GM18520 (cell line): ENCODE data around the gene JAZF1.

Experiments used
- ATAC-seq: cut with Tn5 transposase; IDR thresholded peaks from one replicate; pipeline ENCODE4 v1.9.1; 2021; ENCODE audit not compliant: unreplicated experiment

JAZF1 gene

DNA sequence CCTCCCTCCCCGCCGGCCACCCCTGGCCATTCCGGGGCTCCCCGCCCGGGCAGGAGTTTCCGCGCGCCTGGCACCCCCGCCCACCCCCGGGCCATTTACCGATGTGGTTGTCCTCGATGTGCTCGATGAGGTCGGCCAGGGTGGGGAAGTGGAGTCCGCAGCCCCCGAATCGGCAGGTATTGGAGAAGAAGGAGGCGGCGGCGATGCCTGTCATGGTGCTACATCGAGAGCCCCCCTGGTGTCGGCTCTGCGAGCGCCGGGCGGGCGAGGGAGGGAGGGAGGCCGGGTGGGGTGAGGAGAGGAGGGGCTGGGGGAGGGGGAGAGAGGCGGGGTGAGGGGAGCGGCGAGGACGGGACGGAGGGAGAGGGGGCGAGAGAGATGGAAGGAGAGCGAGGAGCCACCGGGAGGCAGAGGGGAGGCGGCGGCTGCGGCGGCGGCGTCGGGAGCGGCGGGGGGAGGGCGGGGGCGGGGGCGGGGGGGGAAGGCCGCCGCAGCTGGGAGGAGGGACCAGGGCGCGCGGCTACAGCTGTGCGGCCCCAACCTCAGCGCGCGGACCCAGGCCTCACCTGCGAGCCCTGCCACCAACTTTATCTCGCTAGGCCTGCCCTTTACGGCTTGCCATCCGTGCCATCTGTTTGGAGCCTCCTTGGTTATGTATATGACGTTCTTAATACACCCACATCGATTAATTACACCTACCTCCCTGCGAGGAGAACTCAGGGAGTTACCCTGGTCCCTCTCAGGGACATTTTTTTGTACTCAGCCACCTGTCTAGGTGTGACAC lies at the start of gene JAZF1:
Gene JAZF1, minus strand, starts transcription at position 432 of the 784 bp plus-strand sequence.
- ATAC-seq: no peak

DNA sequence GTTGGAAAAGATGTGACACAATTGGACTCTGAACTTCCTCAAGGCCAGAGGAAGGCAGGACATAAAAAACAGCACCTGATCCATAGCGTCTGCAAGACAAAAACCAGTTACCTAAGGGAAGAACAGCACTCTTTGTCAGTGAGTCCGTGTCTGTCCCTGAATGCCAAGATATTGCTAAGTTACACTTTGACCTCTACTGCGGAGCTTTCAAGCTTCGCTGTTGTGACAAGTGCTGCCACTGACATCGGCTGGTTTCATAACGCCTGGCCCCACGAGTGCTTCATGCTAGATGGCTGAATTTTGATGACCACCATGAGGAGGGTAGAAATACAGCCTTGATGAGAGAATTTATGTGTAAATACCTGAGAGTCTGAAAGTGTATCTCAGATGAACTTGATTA lies 49.7 kb upstream of the JAZF1 start:
- ATAC-seq: no peak

- no peak for ATAC-seq
Observed at GRCh38 chr7:28228396-28228795, 47.8 kb upstream of the JAZF1 start.

DNA sequence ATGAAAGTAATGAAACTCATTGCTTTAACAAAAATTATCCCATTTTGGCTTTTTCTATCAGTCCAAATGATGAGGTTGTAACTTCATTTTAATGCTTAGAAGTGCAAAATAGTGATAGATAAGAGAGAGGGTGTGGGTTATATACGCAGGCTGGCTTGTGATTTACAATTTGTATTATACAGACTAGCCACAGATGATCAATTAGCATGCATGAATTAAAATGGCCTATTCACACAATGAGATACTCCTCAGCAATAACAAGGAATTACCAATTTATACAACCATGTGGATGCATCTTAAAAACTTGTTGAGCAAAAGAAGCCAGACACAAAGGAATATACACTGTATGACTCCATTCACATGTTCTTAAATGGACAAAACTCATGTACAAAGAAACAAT lies 45.4 kb upstream of the JAZF1 start:
- no peak for ATAC-seq

GRCh38 chr7:28225576-28225975 lies 45.0 kb upstream of the JAZF1 start:
- no peak for ATAC-seq

GRCh38 chr7:28224675-28225074 lies 44.1 kb upstream of the JAZF1 start:
- ATAC-seq: no peak

GRCh38 chr7:28224172-28224571 lies 43.6 kb upstream of the JAZF1 start:
- no peak for ATAC-seq

DNA sequence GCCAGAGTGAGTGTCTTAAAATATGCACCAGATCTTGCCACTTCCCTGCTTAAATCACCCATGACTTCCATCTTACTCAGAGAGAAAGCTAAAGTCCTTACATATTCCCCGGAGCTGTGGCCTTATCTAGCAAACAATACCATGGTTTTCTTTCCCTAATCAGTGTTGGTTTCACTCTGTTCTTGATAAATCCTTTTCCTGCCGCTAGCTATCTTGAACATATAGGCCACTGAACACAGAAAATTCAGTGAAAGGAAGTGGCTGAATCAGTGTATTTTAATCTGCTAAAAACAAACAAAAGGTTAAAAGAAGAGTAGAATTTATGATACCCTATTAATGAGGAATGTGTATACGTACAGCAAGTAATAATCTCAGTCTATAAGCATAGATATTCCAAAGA lies 42.0 kb upstream of the JAZF1 start:
- no peak for ATAC-seq

DNA sequence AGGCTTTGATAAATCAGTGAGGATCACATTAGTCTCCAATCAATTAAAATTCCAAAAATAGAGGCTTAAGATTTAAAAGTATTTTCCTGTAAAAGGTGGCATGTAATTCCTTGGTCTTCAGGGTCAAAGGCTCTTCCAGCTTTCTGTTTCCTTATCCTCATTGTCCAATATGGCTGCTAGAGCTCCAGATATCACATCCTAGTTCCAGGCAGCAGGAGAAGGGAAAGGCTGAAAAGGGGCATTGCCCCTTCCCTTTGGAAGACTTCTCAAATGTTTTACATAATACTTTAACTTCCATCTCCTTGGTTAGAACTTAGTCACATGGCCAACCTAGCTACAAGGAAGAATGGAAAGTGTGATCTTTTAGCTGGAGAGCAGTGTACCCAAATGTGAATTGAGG lies 39.2 kb upstream of the JAZF1 start:
- no peak for ATAC-seq

GRCh38 chr7:28217143-28217542 lies 36.5 kb upstream of the JAZF1 start:
- no peak for ATAC-seq

DNA sequence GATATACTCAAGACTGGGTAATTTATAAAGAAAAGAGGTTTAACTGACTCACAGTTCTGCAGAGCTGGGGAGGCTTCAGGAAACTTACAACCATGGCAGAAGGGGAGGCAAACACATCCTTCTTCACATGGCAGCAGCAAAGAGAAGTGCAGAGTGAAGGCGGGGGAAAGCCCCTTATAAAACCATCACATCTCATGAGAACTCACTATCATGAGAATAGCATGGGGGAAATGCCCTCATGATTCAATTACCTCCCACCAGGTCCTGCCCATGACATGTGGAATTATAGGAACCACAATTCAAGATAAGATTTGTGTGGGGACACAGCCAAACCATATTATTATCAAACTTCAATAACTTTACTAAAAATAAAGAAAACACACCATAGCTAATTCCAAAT lies 30.4 kb upstream of the JAZF1 start:
- ATAC-seq: no peak

GRCh38 chr7:28208506-28208905 lies 27.9 kb upstream of the JAZF1 start:
- no peak for ATAC-seq

DNA sequence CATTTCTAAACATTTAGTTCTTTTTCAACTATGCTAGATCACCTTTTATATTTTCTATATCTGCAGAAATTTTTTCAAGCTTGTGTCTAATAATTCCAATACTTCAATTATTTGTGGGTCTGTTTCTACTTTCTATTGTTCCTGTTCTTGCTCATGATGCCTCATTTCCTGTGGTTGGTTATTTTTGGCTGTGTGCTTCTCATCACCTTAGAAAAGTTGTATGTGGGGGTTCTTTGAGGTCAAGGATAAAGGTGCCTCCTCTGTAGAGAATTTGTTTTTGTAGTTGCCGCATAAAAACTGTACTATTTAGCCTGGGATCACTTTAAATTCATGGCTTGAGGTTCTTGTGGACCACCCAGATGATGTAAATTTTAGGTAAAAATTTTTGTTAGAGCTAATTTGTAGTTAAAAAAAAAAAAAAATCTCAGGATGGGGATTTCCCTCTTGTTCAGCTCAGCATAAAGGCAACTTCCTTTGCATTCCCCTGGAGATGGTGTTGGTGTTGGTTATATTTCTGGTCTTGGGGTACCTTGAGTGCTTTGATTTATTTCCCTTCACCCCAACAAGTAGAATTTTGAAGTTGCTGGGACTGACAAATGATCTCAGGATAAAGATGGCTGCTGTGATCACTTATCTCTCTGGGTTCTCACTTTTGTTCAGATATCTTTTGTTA lies 27.0 kb upstream of the JAZF1 start:
- ATAC-seq: no peak

GRCh38 chr7:28205506-28205905 lies 24.9 kb upstream of the JAZF1 start:
- ATAC-seq: no peak

DNA sequence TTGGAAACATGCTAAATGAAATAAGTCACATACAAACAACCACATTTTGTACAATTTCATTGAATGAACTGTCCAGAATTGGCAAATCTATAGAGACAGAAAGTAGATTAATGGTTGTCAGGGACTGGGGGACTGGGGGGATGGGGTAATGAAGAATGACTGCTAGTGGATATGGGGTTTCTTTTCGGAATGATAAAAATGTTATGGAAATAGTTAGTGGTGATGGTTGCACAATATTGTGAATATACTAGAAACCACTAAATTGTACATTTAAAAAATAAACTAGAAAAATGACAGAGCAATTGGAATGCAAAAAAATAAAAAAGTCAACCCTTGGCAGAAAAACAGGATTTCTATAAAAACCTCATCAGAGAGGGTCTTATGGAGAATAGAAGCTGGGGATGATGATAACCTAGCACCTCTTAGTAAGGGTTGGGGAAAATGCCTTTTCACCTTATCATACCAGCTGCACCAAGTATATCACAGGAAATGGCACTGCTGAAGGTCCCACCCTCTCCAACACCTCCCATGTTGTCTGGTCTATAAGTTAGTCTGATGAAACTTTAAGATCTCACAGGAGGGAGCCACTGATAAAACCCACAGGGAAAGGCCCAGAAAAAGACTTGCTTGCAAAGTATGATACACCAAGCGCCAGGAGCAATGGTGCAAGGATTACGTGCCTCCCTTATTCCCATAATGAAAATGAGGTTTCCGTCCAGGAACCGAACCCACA lies 23.1 kb upstream of the JAZF1 start:
- ATAC-seq: no peak

DNA sequence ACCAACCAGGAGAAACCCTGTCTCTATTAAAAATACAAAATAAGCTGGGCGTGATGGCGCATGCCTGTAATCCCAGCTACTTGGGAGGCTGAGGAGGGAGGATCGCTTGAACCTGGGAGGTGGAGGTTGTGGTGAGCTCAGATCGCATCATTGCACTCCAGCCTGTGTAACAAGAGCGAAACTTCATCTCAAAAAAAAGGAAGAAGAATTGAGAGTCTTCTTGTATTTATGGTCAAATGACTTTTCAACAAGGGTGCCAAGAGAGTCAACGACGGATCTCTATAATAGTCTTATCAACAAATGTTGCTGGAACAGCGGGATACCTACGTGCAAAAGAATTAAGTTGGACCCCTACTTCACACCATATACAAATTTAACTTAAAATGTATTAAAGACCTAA lies 21.6 kb upstream of the JAZF1 start:
- no peak for ATAC-seq

DNA sequence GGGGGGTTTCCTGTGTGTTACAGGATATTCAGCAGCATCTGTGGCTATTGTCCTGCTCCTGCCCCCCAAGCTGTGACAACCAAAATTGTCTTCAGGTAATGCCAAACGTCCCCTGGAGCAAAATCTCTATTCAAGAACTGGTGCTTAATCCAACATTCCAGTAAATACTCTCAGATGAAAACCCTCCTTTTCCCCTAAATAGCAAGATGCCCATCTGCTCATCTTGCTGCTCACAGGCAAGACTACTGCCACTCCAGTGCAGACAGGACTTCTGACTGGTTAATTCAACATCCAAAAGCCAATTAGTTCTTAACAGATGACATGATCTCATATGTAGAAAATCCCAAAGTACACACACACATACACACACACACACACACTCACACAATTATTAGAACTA lies 20.5 kb upstream of the JAZF1 start:
- no peak for ATAC-seq

- no peak for ATAC-seq
Observed at GRCh38 chr7:28200598-28200997, 20.0 kb upstream of the JAZF1 start.

DNA sequence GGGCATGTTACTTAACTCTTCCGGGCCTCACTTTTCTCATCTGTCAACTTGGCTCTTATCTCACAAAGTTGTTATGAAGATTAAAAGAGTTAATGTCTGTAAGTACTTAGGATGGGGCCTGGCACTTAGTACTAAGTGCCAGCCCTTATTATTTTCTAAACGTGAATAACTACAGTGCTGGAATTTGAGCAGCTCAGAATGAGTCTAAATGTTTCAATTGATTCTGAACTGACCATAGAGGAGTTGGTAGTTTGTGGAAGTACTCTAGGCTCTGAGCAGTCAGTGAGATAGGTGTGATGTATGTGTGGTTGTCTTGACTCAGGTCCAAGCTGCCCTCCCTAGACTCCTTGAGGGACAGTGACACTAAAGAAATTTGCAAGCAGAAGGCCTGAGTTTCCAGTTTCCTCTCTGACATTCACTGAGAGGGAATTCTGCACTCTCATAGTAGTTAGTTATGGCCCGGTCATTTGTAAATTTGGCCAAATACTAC lies 18.5 kb upstream of the JAZF1 start:
- no peak for ATAC-seq

GRCh38 chr7:28195910-28196620 lies 15.5 kb upstream of the JAZF1 start:
- ATAC-seq: no peak
